ENCODE results near the gene DDR2. TPM values are rescaled to one million over a fixed set of nuclear protein-coding genes. Genes with fewer than 3 reads are reported as not detected.

Gene DDR2
- total RNA-seq, 1 donor, result 384 TPM

GRCh38 chr1:162645666-162646065, 13.4 kb downstream of the DDR2 start:
- Histone ChIP-seq H3K9me3 (ENCODE audit: low read depth, low read length) (no peaks in the 10 kb centered on the region), H4K20me1 (ENCODE audit: insufficient read depth, low read length) (peaks cover 57% of the 10 kb centered on the region), H3K36me3 (ENCODE audit: insufficient read depth, low read length) (peaks cover 5% of the 10 kb centered on the region), H2AFZ (ENCODE audit: low read length) (no peak overlapping the region), H3K4me2 (ENCODE audit: insufficient read depth, low read length) (no peak overlapping the region), H3K4me3 (ENCODE audit: insufficient read depth, low read length) (no peak overlapping the region), H3K27me3 (ENCODE audit: insufficient read depth, low read length) (no peaks in the 10 kb centered on the region), H3K27ac (ENCODE audit: low read depth, low read length) (no peak overlapping the region), H3K4me1 (ENCODE audit: insufficient read depth, low read length) (peaks cover 11% of the 10 kb centered on the region), H3K79me2 (ENCODE audit: insufficient read depth, low read length) (peaks cover 97% of the 10 kb centered on the region)
- no peak for DNase-seq (ENCODE audit: insufficient read length, low spot score, missing footprints)
- TF ChIP-seq CTCF (IDR thresholded peaks at IDR 0.05; ENCODE audit: extremely low read depth, low read depth, low read length), result no peak

DNA sequence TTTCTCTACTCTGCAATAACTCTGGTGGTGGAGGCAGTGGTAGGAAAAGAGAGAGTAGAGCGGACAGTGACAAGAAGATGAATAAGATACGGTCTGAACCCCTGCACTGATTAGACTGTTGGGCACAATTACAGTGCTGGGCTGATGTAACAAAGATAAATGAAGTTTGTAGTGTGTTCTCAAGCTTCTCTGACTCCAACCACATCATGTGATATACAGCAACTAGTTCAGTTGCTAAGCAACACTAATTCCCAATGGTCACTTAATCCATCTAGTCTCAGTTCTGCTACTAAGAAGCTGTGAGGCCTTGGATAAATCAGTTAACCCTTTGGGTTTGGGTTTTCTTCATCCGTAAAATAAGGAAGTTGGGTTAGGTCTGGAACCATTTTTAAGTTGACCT, 17.3 kb downstream of the DDR2 start:
- no peaks in the 10 kb centered on the region for H3K9me3 ChIP-seq (ENCODE audit: low read depth, low read length)
- H3K36me3 ChIP-seq (ENCODE audit: insufficient read depth, low read length), result peaks cover 16% of the 10 kb centered on the region
- no peak for TF ChIP-seq CTCF (IDR thresholded peaks at IDR 0.05; ENCODE audit: extremely low read depth, low read depth, low read length)
- H3K4me3 ChIP-seq (ENCODE audit: insufficient read depth, low read length), result no peak overlapping the region
- no peak for DNase-seq (ENCODE audit: insufficient read length, low spot score, missing footprints)
- peaks cover 95% of the 10 kb centered on the region for H3K79me2 ChIP-seq (ENCODE audit: insufficient read depth, low read length)
- no peaks in the 10 kb centered on the region for H3K27me3 ChIP-seq (ENCODE audit: insufficient read depth, low read length)
- no peak overlapping the region for H3K4me2 ChIP-seq (ENCODE audit: insufficient read depth, low read length)
- peaks cover 66% of the 10 kb centered on the region for H4K20me1 ChIP-seq (ENCODE audit: insufficient read depth, low read length)
- H2AFZ ChIP-seq (ENCODE audit: low read length), result no peak overlapping the region
- H3K27ac ChIP-seq (ENCODE audit: low read depth, low read length), result no peak overlapping the region
- H3K4me1 ChIP-seq (ENCODE audit: insufficient read depth, low read length), result peaks cover 5% of the 10 kb centered on the region

DNA sequence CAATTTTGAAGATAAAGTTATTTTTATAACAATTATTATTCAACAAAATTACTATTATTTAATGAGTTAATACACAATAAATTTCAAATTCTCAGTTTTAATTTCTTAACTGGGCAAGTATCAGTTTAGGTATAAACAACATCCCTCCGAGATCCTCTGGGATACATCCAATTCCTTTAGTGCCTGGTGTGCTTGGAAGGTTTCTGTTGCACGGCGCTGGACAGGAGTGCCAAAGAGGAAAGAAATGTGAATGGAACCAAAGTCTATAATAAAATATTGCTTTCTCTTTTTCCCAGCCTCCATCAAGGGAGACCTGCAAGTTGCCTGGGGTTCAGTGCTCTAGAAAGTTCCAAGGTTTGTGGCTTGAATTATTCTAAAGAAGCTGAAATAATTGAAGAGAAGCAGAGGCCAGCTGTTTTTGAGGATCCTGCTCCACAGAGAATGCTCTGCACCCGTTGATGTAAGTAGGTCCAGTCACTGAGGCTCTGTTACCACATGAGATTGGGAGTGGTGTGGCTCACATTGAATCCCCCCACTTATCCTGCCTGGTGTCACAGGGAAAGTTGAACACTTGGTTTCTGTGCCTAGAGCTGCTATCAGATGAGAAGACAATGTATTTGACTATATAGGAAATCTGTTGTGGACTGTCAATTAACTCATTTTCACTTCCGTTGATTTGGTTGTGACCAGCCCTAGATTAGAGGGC, 22.8 kb downstream of the DDR2 start:
- Histone ChIP-seq H3K4me3 (ENCODE audit: insufficient read depth, low read length) (no peak overlapping the region), H3K4me1 (ENCODE audit: insufficient read depth, low read length) (peaks cover 2% of the 10 kb centered on the region), H3K9me3 (ENCODE audit: low read depth, low read length) (no peaks in the 10 kb centered on the region), H3K4me2 (ENCODE audit: insufficient read depth, low read length) (no peak overlapping the region), H4K20me1 (ENCODE audit: insufficient read depth, low read length) (peaks cover 28% of the 10 kb centered on the region), H3K27ac (ENCODE audit: low read depth, low read length) (no peak overlapping the region), H3K79me2 (ENCODE audit: insufficient read depth, low read length) (peaks cover 91% of the 10 kb centered on the region), H2AFZ (ENCODE audit: low read length) (no peak overlapping the region), H3K36me3 (ENCODE audit: insufficient read depth, low read length) (peaks cover 39% of the 10 kb centered on the region), H3K27me3 (ENCODE audit: insufficient read depth, low read length) (no peaks in the 10 kb centered on the region)
- TF ChIP-seq CTCF (IDR thresholded peaks at IDR 0.05; ENCODE audit: extremely low read depth, low read depth, low read length), result no peak
- no peak for DNase-seq (ENCODE audit: insufficient read length, low spot score, missing footprints)

- Histone ChIP-seq H3K79me2 (ENCODE audit: insufficient read depth, low read length) (peaks cover 92% of the 10 kb centered on the region), H3K27me3 (ENCODE audit: insufficient read depth, low read length) (no peaks in the 10 kb centered on the region), H3K4me2 (ENCODE audit: insufficient read depth, low read length) (no peak overlapping the region), H3K4me1 (ENCODE audit: insufficient read depth, low read length) (peaks cover 7% of the 10 kb centered on the region), H3K27ac (ENCODE audit: low read depth, low read length) (no peak overlapping the region), H3K4me3 (ENCODE audit: insufficient read depth, low read length) (no peak overlapping the region), H4K20me1 (ENCODE audit: insufficient read depth, low read length) (peaks cover 32% of the 10 kb centered on the region), H3K9me3 (ENCODE audit: low read depth, low read length) (no peaks in the 10 kb centered on the region), H2AFZ (ENCODE audit: low read length) (no peak overlapping the region), H3K36me3 (ENCODE audit: insufficient read depth, low read length) (peaks cover 48% of the 10 kb centered on the region)
- no peak for TF ChIP-seq CTCF (IDR thresholded peaks at IDR 0.05; ENCODE audit: extremely low read depth, low read depth, low read length)
- DNase-seq (ENCODE audit: insufficient read length, low spot score, missing footprints), result peak; percentile 43
These were observed 24.0 kb downstream of the DDR2 start for GRCh38 chr1:162656266-162656665.
